Measurements from ENCODE around the gene SLC22A2.
"Not testable (repeated sequence)": the region's sequence is repeated elsewhere in the genome, so short reads cannot be mapped to it uniquely, and the experiment has no call there.

Gene SLC22A2

DNA sequence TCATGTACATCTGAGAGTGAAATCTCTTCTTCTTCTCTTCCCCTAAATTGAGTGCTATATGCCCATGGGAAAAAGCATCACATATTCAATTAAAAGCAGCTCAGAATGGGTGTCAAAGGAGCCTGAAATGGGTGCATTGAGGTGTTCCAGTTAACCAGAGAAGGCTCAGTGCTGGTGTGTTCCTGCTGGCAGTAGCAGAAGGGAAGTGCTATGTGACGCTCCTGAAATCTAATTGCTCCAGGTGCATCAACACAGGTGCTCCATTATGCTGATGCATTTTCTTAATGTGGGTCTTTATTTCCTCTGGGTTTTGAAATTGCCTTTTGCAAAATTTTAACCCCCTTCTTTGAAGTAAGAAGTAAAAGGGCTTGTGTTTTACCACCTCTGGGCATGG, 17.9 kb downstream of the SLC22A2 start:
- DNase-seq = no peak

GRCh38 chr6:160239929-160240690, 18.5 kb downstream of the SLC22A2 start:
- no peak for DNase-seq

- no peak for DNase-seq
Measured at GRCh38 chr6:160238761-160239751, 19.6 kb downstream of the SLC22A2 start.

- DNase-seq = no peak
Measured at GRCh38 chr6:160238278-160238711, 20.3 kb downstream of the SLC22A2 start.

GRCh38 chr6:160237597-160238275, 20.9 kb downstream of the SLC22A2 start:
- DNase-seq = not testable (repeated sequence)

DNA sequence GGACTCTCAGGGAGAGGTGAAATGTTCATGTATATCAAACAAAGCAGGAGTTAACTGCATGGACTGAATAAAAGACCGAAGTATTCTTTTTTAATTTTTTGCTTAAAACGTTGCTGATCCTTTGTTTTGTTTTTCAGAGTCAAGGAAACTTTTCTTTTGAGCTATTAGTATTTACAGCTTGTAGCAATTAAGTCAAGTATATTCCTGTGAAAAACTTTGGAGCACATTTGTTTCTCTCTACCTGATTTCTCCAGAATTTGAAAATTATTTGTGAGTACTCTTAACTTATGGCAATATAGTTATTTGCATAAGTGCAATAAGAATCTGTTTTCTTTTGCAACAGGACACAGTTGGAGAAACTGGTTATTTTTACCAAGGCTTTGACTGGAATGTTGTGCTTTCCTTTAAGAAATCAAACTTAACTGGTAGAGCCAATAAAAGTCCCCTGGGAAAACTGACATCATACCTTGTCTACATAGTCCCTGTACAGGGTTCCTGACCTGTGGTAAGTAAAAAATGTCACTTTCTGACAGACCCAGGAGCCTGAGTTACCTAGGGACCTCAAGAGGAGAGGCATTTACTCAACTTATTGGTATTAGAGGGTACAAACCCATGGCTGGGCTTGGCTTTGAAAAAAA, 22.3 kb downstream of the SLC22A2 start:
- not testable (repeated sequence) for DNase-seq

- not testable (repeated sequence) for DNase-seq
Measured at GRCh38 chr6:160233950-160234640, 24.5 kb downstream of the SLC22A2 start.

- DNase-seq = no peak
Measured at GRCh38 chr6:160227769-160228161, 30.9 kb downstream of the SLC22A2 start.

- no peak for DNase-seq
Measured at GRCh38 chr6:160227038-160227768, 31.4 kb downstream of the SLC22A2 start.

DNA sequence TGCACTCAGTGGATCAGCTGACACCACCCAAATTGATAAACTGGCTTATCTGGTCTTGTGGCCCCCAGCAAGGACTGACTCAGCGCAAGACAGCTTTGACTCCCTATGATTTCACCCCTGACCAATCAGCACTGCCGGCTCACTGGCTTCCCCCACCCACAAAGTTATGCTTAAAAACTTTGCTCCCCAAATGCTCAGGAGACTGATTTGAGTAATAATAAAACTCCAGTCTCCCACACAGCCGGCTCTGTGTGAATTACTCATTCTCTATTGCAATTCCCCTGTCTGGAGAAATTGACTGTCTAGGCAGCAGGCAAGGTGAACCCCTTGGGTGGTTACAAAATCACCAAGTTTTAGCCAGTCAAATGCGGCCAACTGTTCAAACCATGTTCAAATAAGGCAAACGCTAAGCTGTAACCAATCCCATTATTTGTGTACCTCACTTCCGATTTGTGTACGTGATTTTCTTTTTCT, 32.5 kb downstream of the SLC22A2 start:
- no peak for DNase-seq

GRCh38 chr6:160224639-160225237, 33.9 kb downstream of the SLC22A2 start:
- no peak for DNase-seq

DNA sequence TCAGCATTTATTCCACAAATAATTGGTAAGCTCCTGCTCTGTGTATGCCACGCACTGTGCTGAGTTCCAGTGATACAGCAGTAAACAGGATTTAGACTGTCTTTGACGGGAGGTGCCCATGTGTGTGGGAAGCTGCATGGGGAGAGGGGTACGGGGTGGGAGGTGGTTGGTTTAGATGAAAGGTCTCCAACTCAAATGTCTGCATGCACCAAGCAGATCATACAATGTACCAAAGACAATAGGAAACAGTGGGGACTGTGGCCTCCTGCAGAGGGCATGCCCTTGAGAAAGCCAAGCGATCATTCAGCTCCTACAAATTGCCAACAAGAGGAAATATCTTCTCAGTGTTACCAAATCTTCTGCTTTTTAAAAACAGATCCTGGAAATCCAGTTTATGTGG, 36.1 kb downstream of the SLC22A2 start:
- no peak for DNase-seq

- no peak for DNase-seq
Measured at GRCh38 chr6:160221918-160222317, 36.7 kb downstream of the SLC22A2 start.

GRCh38 chr6:160221423-160221822, 37.2 kb downstream of the SLC22A2 start:
- no peak for DNase-seq

DNA sequence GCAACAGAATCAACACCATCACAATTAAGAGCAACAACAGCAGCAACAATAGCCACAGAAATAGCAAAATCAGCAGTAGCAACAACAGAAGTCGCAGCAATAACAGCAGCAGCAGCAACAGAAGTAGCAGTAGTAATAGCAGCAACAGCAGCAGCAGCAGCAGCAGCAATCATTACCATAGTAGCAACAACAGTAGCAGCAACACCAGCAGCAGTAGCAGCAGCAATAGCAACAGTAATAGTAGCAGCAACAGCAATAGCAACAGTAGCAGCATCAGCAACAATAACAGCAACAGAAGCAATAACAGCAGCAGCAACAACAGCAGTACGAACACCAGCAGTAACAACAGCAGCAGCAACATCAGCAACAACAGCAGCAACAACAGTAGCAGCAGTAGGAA, 39.8 kb downstream of the SLC22A2 start:
- DNase-seq = no peak

GRCh38 chr6:160217863-160218262, 40.8 kb downstream of the SLC22A2 start:
- no peak for DNase-seq

DNA sequence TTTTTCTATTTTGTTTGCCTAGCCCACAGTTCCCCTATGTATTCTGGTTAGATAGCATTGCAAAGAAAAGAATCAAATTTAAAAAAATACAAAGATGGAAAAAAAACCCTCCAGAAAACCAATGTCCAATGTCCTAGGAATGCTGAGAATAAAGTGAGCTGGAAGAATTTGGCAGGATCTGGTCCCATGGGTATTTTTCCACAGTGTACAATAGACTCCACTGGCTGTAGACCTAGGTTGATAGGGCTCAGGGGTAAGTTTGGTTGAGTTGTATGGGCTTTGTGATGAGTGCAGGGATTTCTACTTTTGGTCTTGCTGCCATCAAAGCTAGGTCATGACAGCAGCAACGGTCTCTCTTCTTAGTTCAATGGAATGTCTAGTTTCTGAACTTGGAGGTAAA, 41.5 kb downstream of the SLC22A2 start:
- DNase-seq = no peak

- DNase-seq = no peak
Measured at GRCh38 chr6:160215232-160215631, 43.4 kb downstream of the SLC22A2 start.

- DNase-seq = no peak
Measured at GRCh38 chr6:160207618-160208017, 51.0 kb downstream of the SLC22A2 start.

DNA sequence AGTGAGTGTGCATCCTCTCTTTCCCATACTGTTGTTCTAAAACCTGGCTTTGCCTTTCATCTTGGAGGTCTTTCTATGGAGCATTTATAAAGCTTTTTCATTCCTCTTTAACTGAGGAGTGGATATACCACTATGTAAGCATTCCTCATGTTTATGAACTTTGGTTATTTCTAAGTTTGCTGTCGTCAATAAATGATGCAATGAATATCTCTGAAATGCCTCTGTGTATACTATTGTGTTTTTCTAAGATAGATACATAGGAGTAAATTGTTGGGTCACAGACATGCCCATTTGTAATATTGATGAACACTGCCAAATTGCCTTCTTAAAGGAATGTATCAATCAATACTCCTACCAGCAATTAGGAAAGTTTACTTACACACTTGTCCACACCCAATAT, 53.9 kb downstream of the SLC22A2 start:
- no peak for DNase-seq

DNA sequence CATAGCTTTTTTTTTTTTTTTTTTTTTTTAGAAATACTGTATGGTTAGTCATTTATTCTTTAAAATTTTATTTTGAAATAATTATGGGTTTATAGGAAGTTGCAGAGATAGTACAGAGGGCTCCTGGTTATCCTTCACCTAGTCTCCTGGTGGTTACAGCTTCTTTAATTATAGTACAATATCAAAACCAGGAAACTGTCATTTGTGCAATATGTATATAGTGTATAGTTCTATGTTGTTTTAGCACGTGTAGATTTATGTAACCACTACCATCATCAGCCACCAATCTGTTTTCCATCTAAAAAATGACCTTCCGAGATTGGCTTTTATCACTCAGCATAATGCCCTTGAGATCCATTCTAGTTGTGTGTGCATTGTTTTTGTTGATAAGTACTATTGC, 54.7 kb downstream of the SLC22A2 start:
- DNase-seq = no peak

All from NCI-H2171 (cell line).